GM12891 (cell line): ENCODE measurements around the gene UBR1.
"Not testable (repeated sequence)": the region's sequence is repeated elsewhere in the genome, so short reads cannot be mapped to it uniquely, and the experiment has no call there.

Source experiments
- DNase-seq: peaks from one replicate; pipeline ENCODE4 v3.0.0; 2011; ENCODE audit warnings: low spot score; ENCODE audit not compliant: insufficient read length
- FAIRE-seq: peaks from 2 replicates; lab custom pipeline; 2011; peaks lifted over from hg19 to GRCh38; lab: Jason Lieb, UNC
- PAX5 ChIP-seq: IDR thresholded peaks from 2 replicates; pipeline ENCODE4 v1.6.1; 2011; ENCODE audit warnings: low read length, moderate library complexity, mild to moderate bottlenecking; ENCODE audit not compliant: insufficient read depth, severe bottlenecking
- POLR2A ChIP-seq: IDR thresholded peaks from 2 replicates; pipeline ENCODE4 v1.6.1; 2011; ENCODE audit warnings: low read depth, low read length, control low read depth
- POLR2AphosphoS5 ChIP-seq: IDR thresholded peaks from 2 replicates; pipeline ENCODE4 v1.6.1; 2011; ENCODE audit warnings: low read depth, low read length, control low read depth
- POU2F2 ChIP-seq: IDR thresholded peaks from 2 replicates; pipeline ENCODE4 v1.6.1; 2011; ENCODE audit warnings: low read depth, mild to moderate bottlenecking, control low read depth, low read length, moderate library complexity
- SPI1 ChIP-seq: IDR thresholded peaks from 2 replicates; pipeline ENCODE4 v1.6.1; 2011; ENCODE audit warnings: low read depth, low read length, control low read depth
- TAF1 ChIP-seq: IDR thresholded peaks from 2 replicates; pipeline ENCODE4 v1.6.1; 2011; ENCODE audit warnings: low read depth, low read length, control low read depth

The UBR1 gene

DNA sequence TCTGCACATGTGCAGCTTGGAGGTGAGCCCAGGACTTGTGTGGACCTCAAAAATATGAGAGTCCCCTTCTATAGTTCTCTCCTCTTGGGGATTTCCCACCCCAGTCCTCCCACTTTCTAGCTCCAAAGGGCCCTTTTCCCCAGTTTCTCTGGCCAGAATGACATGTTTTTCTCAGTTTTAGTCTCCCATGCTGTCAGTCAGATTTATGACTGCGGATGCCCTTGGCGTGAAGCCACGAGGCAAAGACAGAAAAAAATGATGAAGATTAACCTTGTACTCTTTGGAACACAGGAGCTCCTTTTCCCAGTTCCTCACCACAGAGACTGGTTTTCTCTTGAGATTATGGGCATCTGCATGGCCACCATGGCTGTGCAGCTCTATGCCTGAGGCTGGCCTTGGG, 113.2 kb downstream of the UBR1 start:
- no peak for FAIRE-seq
- TF ChIP-seq PAX5 (no peak), SPI1 (no peak), POLR2AphosphoS5 (no peak), POLR2A (no peak), TAF1 (no peak), POU2F2 (no peak)
- DNase-seq, result no peak

- DNase-seq (no peak), FAIRE-seq (no peak)
- no peak for TF ChIP-seq PAX5
- TF ChIP-seq POLR2AphosphoS5, result no peak
- no peak for TF ChIP-seq SPI1
- TF ChIP-seq POU2F2, result no peak
- no peak for TF ChIP-seq TAF1
- no peak for TF ChIP-seq POLR2A
These were observed 119.0 kb downstream of the UBR1 start for GRCh38 chr15:42986693-42987342.

DNA sequence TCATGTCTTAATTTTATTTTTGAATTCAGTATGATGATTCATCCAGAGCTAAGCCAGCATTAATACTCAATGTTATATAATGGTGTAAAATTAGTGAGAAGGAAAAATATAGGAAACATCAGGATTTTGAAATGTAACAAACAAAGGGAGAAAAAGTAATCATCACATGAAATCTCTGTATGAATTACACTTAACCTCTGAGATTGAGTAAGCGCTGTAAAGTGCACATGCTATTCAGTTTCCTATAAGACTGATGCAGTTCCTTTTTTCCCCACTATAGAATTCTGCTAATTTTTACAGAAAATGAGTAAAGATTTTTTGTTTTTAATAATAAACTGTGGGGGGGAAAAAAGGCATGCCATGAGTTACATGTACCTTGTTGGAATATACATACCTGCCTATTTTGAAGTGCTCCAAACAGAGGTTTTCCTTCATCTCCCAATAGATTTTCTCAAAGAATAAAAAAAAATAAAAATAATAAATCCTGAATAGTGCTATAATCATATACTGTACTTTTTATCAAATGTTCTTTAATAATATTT, 121.3 kb downstream of the UBR1 start:
- DNase-seq (no peak), FAIRE-seq (no peak)
- TF ChIP-seq TAF1, result no peak
- no peak for TF ChIP-seq SPI1
- no peak for TF ChIP-seq POLR2A
- TF ChIP-seq PAX5, result no peak
- no peak for TF ChIP-seq POU2F2
- no peak for TF ChIP-seq POLR2AphosphoS5

- not testable (repeated sequence) for FAIRE-seq, DNase-seq
These were observed 126.7 kb downstream of the UBR1 start for GRCh38 chr15:42979113-42979512.

- no peak for TF ChIP-seq TAF1
- no peak for TF ChIP-seq POU2F2
- TF ChIP-seq POLR2A, result no peak
- TF ChIP-seq PAX5, result no peak
- TF ChIP-seq POLR2AphosphoS5, result no peak
- no peak for TF ChIP-seq SPI1
- FAIRE-seq, result no peak
- DNase-seq, result no peak
These were observed 131.5 kb downstream of the UBR1 start for GRCh38 chr15:42974202-42974862.

DNA sequence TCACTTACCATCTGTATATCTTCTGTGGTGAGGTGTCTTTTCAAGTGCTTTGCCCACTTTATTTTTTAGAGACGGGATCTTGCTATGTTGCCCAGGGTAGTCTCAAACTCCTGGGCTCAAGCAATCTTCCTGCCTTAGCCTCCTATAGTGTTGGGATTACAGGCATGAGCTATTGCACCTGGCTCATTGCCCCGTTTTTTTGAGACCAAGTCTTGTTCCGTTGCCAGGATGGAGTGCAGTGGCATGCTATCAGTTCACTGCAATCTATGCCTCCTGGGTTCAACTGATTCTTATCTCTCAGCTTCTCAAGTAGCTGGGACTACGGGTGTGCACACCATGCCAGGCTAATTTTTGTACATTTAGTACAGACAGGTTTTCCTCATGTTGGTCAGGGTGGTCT, 132.7 kb downstream of the UBR1 start:
- no peak for FAIRE-seq
- no peak for DNase-seq
- TF ChIP-seq PAX5, result no peak

DNA sequence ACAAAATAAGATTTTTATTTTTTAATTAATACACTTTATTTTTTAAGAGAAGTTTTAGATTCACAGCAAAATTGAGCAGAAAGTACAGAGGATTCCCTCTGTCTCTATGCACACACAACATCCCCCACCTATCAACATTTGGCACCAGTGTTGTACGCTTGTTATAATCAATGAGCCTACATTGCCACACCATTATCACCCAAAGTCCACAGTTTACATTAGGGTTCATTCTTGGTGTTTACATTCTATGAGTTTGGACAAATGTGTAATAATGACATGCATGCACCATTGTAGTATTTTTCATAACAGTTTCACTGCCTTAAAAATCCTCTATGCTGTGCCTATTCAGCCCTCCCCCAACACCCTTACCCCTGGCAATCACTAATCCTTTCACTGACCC, 134.0 kb downstream of the UBR1 start:
- no peak for TF ChIP-seq POLR2A
- no peak for TF ChIP-seq SPI1
- no peak for TF ChIP-seq POLR2AphosphoS5
- TF ChIP-seq TAF1, result no peak
- no peak for TF ChIP-seq POU2F2
- TF ChIP-seq PAX5, result no peak
- DNase-seq (no peak), FAIRE-seq (peak; percentile 5)

GRCh38 chr15:42964476-42964875, 141.4 kb downstream of the UBR1 start:
- no peak for TF ChIP-seq SPI1
- TF ChIP-seq POLR2A, result no peak
- no peak for TF ChIP-seq TAF1
- no peak for TF ChIP-seq POLR2AphosphoS5
- no peak for TF ChIP-seq PAX5
- TF ChIP-seq POU2F2, result no peak
- DNase-seq (no peak), FAIRE-seq (no peak)

GRCh38 chr15:42955518-42955917, 150.3 kb downstream of the UBR1 start:
- no peak for TF ChIP-seq POU2F2
- no peak for TF ChIP-seq POLR2AphosphoS5
- TF ChIP-seq TAF1, result no peak
- no peak for TF ChIP-seq POLR2A
- no peak for TF ChIP-seq PAX5
- no peak for TF ChIP-seq SPI1
- DNase-seq (no peak), FAIRE-seq (no peak)

- FAIRE-seq, result no peak
- no peak for TF ChIP-seq POLR2AphosphoS5
- no peak for TF ChIP-seq TAF1
- TF ChIP-seq POLR2A, result no peak
- no peak for DNase-seq
These were observed 151.5 kb downstream of the UBR1 start for GRCh38 chr15:42954291-42954690.

DNA sequence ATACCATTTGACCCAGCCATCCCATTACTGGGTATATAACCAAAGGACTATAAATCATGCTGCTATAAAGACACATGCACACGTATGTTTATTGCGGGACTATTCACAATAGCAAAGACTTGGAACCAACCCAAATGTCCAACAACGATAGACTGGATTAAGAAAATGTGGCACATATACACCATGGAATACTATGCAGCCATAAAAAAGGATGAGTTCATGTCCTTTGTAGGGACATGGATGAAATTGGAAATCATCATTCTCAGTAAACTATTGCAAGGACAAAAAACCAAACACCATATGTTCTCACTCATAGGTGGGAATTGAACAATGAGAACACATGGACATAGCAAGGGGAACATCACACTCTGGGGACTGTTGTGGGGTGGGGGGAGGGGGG, 156.9 kb downstream of the UBR1 start:
- not testable (repeated sequence) for FAIRE-seq, DNase-seq
